GM21515 (cell line): ENCODE results near the gene PLEK.
"Not testable (repeated sequence)": the region's sequence is repeated elsewhere in the genome, so short reads cannot be mapped to it uniquely, and the experiment has no call there.

Source experiments
- ATAC-seq: cut with Tn5 transposase; IDR thresholded peaks from one replicate; pipeline ENCODE4 v1.9.1; 2021; ENCODE audit not compliant: unreplicated experiment

PLEK gene

DNA sequence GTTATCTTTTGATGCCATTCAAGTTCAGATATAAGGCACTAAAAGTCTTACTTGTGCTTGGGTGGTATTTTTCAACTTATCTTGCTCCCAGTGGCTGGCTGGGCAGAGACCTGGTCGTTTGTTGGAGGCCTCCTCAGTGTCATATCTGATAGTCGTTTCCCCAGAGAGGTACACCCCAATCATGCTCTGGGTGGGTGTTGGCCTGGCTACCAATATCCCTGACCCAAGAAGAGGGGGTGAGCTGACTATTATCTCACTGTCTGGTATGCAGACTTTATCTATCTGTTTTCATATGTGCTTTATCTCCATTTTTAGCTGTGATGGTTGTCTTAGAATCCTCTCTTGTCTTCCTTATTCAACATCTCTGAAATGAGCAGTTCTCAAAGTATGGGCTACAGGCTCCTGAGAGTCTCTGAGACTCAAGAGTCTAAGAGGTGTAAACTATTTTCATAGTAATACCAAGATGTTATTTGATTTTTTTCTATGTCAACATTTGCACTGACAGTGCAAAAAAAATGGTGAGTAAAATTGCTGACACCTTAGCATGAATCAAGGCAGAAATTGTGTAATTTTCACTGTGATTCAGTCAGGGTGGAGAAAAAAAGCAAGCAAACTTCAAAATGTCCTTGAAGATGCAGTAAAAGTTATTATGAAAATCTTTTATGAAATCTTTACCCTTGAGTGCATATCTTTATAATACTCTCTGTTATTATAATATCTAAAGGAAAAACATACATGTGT is 12.3 kb upstream of the PLEK start:
- ATAC-seq, result no peak

DNA sequence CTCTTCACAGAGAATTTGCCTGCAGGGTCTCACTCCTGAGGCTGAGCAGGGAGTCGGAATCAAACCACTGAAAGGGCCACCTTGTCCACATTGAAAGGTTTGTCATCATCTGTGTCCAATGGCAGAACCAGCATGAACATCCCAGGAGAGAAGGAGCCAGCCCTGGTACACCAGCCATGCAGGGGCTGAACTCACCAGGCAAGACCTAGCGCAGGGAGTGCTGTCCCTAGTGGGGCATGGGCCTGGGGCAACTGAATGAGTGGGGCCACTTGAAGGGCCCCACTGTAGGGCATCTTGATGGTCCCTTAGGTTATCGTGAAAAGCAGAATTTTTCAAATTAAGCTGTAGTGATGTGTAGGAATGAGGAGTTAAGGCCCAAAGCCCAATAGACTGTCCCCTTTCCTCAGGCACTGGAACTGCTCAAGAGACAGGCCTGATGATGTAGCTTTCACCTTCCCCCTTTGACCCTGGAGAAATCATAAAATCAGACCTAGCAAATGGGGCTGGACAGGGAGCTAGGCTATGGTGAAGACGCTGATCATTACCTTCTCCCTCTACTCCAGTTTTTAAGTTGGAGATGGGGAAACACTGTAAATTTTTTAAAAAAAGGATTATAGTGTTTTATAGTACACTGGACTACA is 8.4 kb upstream of the PLEK start:
- ATAC-seq, result no peak

DNA sequence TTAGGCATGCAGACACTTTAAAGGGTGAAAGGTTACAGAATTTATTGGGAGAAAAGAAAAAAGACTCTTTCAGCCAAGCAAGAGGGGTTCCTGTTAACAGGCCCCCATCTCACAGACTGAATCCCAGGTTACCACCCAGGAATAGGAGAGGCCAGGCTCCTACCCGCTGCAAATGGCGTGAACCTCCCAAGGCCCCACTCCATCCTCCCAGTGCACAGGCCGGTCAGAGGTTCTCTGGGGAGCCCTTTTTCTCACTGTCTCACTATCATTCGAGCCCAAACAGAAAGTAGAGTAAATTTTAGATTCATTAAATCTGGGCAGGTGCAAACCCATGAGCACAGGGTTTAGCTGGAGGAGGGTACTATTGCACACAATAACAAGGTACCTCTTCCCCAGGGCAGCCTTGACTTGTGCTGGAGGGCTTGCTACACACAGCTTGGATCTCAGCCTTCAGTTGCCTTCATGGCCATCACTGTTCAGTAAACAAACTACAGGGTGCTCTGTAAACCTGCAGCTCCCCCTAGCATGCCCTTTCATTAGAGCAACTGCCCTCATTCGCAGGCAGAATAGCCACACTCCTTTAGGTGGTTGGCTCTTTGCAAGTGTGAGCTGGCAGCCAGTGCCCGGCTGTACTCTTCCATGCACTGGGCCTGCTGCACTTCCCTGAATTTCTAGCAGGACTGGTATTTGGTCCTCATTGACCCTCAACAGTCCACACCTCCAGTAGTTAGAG is 7.3 kb upstream of the PLEK start:
- peak; percentile 62 for ATAC-seq

DNA sequence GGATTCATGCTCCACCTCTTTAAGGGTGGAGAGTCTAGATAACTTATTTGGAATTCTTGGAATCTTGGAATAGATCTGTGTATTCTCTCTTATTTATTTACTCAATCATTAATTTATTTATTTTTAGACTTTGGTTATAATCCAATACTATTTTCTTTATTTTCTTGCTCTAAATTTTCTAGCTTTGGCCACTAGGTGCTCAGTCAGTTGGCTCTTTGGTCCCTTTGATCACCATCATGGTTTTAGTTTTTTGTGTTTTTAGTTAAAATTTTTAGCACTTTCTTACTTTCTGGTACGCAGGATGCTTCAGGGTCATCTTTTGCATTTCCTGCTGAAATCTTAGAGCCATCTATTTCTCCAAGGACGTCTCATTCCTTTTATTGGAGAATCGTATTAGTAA is 5.2 kb upstream of the PLEK start:
- ATAC-seq, result no peak

DNA sequence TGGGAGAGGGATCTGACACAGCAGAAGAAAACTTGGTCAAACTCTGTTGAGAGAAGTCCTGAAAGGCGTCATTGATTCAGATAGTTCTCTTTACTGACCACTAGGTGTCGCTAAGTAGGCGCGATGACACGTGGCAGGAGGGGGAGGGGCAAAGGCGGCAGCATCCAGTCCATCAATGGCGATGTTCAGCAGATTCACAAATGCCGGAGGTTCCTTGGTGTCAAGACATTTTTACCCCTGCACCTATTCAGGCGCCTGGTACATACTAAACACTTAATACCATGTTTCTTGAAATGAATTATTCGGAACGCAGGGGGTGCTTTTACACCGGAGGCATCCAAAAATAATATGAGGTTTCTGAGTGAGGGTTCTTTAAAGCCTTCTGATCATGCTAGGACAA is 3.0 kb upstream of the PLEK start:
- ATAC-seq, result peak; percentile 53

DNA sequence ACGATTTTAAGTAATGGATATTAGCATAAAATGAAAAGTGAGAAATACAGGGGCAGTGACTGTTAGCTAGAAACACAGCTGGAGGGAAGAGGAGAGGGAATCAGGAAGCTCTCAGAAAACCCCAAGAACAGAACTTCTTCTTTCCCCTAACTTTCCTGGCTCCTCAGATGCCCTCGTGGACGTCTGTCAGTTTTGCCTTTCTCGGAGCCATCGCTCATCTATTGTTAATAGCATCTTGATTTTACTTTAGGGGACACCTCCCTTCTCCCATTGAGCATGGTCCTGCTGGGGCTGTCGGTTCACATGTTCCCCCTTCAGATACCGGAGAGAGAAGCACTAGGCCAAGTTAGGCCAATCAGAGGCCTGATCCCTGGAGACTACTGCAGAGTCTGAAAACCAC is 2.3 kb upstream of the PLEK start:
- no peak for ATAC-seq

GRCh38 chr2:68363721-68364120 is 1.4 kb upstream of the PLEK start:
- ATAC-seq, result no peak

DNA sequence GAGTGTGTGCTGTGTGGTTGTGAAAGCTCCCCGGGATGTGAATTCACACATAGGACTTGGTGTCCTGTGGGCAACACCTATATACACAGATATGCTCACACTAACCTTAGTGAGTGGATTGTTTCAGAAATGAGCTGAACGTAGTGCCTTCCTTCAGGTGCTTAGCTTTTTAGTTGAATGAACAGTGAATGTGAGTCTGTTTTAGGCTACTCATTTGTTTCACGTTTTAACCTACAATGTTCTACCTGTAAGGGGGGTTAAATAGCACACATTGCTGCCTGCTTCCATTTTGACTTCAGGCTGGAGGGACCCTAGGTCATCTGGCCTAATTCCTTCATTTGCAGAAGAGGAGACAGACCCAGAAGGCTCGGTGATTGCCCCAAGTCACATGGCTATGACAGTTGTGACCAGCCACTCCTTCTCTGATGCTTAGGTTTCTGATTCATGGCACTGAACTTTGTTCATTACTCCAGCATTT is 1.0 kb downstream of the PLEK start:
- ATAC-seq, result peak; percentile 34

DNA sequence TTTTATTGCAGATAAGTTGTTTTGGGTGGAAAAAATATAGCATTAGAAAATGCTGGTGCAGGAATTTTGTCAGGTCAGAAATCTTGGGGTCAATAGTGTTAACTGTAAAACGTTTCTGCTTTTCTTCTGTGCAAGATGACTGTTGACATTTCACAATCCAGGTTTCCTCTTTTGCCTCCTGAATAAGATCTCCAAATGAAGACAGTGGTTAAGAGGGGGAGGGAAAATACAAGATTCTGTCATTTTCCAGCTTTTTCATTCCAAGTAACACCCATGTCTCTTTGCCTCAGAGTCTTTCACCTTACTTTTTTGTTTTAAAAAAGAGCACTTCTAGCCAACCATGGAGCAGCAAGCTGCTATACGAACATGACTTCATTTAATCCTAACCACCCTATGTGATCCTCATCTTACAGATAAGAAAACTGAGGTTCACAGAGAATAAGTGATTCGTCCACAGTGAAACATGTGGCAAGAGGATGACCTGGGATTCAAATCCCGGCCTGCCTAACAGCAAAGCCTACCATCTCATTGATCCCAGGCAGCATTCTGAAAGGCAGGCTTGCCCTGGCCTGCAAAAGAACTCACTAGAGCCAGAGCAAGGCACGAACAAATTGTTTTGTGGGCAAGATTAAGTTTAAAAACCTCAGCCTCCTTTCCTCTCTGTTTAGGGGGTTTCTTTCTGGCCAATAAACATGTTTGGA is 3.0 kb downstream of the PLEK start:
- ATAC-seq, result no peak

GRCh38 chr2:68368654-68369336 is 3.7 kb downstream of the PLEK start:
- no peak for ATAC-seq

DNA sequence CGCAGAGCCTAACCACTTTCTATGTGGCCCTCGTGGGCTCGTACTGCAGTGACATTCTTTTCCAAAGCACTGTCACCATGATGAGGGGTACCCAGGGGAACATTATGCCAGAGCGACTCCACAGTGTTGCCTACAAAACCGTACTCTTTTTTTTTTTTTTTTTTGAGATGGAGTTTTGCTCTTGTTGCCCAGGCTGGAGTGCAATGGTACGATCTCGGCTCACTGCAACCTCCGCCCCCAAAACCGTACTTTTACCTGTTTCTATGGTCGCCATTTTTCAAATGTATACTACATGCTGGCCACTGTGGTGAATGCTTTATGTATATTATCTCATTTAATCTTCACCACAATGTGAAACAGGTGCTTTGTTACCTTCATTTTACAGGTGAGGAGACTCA is 4.3 kb downstream of the PLEK start:
- ATAC-seq, result no peak

- no peak for ATAC-seq
Observed at GRCh38 chr2:68371138-68371537, 6.1 kb downstream of the PLEK start.

DNA sequence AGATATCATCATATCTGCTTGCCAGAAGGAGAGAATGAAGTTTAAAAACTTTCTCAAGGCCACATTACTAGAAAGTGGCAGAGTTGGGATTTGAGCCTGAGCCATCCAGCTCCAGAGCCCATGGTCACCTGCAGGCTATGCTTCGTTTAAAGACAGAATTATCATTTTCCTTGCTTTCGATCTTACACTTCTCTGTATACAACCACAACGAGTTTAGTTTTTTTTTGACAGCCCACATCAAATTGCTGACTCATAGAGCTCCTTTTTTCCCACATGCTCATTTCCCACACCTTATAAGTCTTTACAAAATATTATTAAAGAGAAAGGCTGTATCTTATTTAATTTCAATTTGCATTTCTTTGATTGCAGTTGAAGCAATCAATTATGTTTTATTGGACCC is 6.5 kb downstream of the PLEK start:
- ATAC-seq, result no peak

GRCh38 chr2:68372485-68372884 is 7.4 kb downstream of the PLEK start:
- no peak for ATAC-seq

DNA sequence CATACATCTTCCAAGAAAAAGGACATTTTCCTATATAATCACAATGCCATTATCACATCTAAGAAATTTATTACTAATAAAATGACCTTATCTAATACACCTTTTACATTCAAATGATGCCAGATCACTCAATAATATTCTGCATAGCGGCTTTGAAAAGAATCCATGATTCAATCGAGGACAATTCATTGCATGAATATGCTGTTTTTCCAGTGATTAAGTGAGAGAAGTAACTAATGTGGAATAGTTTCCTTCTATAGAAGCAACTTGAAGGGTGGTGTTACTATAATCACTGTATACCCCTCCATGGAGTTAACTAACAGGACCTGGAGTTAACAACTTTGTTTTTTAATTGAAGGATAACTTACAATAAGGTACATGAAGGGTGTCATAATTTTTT is 9.1 kb downstream of the PLEK start:
- no peak for ATAC-seq

- ATAC-seq, result no peak
Observed at GRCh38 chr2:68375582-68375981, 10.5 kb downstream of the PLEK start.

GRCh38 chr2:68377137-68377780 is 12.2 kb downstream of the PLEK start:
- ATAC-seq, result no peak

DNA sequence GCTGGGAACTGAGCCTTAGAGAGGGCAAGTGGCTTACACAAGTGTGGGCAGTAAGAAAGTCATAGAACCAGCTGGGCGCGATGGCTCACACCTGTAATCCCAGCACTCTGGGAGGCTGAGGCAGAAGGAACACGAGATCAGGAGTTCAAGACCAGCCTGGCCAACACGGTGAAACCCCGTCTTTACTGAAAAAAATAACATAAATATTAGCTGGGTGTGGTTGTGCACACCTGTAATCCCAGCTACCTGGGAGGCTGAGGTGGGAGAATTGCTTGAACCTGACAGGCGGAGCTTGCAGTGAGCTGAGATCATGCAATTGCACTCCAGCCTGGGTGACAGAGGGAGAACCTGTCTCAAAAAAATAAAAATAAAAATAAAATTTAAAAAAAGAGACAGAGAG is 13.7 kb downstream of the PLEK start:
- not testable (repeated sequence) for ATAC-seq

GRCh38 chr2:68379184-68379708 is 14.2 kb downstream of the PLEK start:
- no peak for ATAC-seq

- ATAC-seq, result no peak
Observed at GRCh38 chr2:68383778-68384177, 18.7 kb downstream of the PLEK start.
